22Rv1 (cell line): ENCODE measurements around the gene NAALADL1.
A peak's percentile ranks its signal among the peaks of the same experiment; 100 is the strongest.

ENCODE experiments used
- H3K27ac ChIP-seq: fragments of 450-650 bp; 2 replicates; pipeline ENCODE4 v1.5.1; 2017
- ZFX ChIP-seq: fragments of 450-650 bp; IDR thresholded peaks from 2 replicates; pipeline ENCODE4 v1.6.1; 2017; ENCODE audit warnings: antibody characterized with exemption, borderline replicate concordance
- TF ChIP-seq, protein P1 (sequence below): fragments of 450-650 bp; IDR thresholded peaks from 2 replicates; pipeline ENCODE4 v1.5.1; 2017; ENCODE audit warnings: mild to moderate bottlenecking

Gene NAALADL1

GRCh38 chr11:65047581-65048422, 10.6 kb downstream of the NAALADL1 start:
- H3K27ac ChIP-seq = no peak overlapping the region
- no peak for TF ChIP-seq ZFX
- TF ChIP-seq, protein P1, sequence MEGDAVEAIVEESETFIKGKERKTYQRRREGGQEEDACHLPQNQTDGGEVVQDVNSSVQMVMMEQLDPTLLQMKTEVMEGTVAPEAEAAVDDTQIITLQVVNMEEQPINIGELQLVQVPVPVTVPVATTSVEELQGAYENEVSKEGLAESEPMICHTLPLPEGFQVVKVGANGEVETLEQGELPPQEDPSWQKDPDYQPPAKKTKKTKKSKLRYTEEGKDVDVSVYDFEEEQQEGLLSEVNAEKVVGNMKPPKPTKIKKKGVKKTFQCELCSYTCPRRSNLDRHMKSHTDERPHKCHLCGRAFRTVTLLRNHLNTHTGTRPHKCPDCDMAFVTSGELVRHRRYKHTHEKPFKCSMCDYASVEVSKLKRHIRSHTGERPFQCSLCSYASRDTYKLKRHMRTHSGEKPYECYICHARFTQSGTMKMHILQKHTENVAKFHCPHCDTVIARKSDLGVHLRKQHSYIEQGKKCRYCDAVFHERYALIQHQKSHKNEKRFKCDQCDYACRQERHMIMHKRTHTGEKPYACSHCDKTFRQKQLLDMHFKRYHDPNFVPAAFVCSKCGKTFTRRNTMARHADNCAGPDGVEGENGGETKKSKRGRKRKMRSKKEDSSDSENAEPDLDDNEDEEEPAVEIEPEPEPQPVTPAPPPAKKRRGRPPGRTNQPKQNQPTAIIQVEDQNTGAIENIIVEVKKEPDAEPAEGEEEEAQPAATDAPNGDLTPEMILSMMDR = no peak

- TF ChIP-seq, protein P1 = no peak
- no peak for TF ChIP-seq ZFX
- no peak overlapping the region for H3K27ac ChIP-seq
Observed at GRCh38 chr11:65045728-65046127, 12.6 kb downstream of the NAALADL1 start.

GRCh38 chr11:65045061-65045460, 13.3 kb downstream of the NAALADL1 start:
- H3K27ac ChIP-seq = no peak overlapping the region
- no peak for TF ChIP-seq ZFX
- TF ChIP-seq, protein P1 = no peak

- TF ChIP-seq, protein P1 = no peak
- TF ChIP-seq ZFX = no peak
- H3K27ac ChIP-seq = no peak overlapping the region
Observed at GRCh38 chr11:65043881-65044501, 14.4 kb downstream of the NAALADL1 start.

DNA sequence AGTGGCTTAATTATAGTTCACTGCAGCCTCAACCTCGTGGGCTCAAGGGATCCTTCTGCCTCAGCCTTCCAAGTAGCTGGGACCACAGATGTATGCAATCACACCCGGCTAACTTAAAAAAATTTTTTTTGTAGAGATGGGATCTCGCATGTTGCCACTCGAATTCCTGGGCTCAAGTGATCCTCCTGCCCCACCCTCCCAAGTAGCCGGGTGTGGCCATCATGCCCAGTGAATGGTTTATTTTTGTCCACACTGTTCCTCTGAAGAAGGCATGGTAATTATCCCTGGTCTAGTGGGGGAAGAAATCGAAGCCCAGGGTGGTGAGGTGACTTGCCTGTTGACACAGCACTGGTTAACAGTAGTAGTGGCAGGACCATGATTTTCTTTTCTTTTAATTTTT, 15.5 kb downstream of the NAALADL1 start:
- H3K27ac ChIP-seq = 0 out of 2 replicates have a peak overlapping the region, but pooled peaks have one; percentile 7

GRCh38 chr11:65040847-65041622, 17.3 kb downstream of the NAALADL1 start, which contains the start of gene SAC3D1:
TSS of gene SAC3D1 (plus strand) at chr11:65041210. CDS start at chr11:65041293, 83 bp downstream.
- no peak for TF ChIP-seq ZFX
- TF ChIP-seq, protein P1 = no peak
- H3K27ac ChIP-seq = peak within 1 kb of the TSS; percentile 95

More for the DNA sequence above, 15.5 kb downstream of the NAALADL1 start:
- no peak for TF ChIP-seq ZFX
- TF ChIP-seq, protein P1 = no peak

GRCh38 chr11:65040520-65040846, 17.9 kb downstream of the NAALADL1 start:
- H3K27ac ChIP-seq = peak overlapping the region; percentile 95
- TF ChIP-seq ZFX = no peak
- TF ChIP-seq, protein P1 = no peak
